Nucleus accumbens (tissue), 56 donors: ENCODE data around the gene IDH3G.

Source experiments
- DNase-seq, 56 donors: peaks; one replicate each; lab custom pipeline; 2025; lab: John Stamatoyannopoulos, UW

The IDH3G gene

GRCh38 chrX:153774576-153775292, 19.4 kb downstream of the IDH3G start:
- DNase-seq, result no peak

GRCh38 chrX:153773741-153774575, 20.2 kb downstream of the IDH3G start:
- no peak for DNase-seq

GRCh38 chrX:153773218-153773611, 21.0 kb downstream of the IDH3G start:
- DNase-seq, result no peak

GRCh38 chrX:153772316-153773217, 21.6 kb downstream of the IDH3G start:
- DNase-seq, result no peak

GRCh38 chrX:153771415-153772315, 22.5 kb downstream of the IDH3G start:
- DNase-seq, result no peak

- no peak for DNase-seq
Measured at GRCh38 chrX:153770601-153771414, 23.4 kb downstream of the IDH3G start.

GRCh38 chrX:153769865-153770600, 24.1 kb downstream of the IDH3G start:
- peak in 4 of 56 donors; percentile 21 to 46 (median 31) for DNase-seq

- no peak for DNase-seq
Measured at GRCh38 chrX:153769158-153769864, 24.9 kb downstream of the IDH3G start.

- DNase-seq, result no peak
Measured at GRCh38 chrX:153768311-153769157, 25.6 kb downstream of the IDH3G start.

GRCh38 chrX:153767674-153768055, 26.5 kb downstream of the IDH3G start:
- no peak for DNase-seq

- DNase-seq, result no peak
Measured at GRCh38 chrX:153766871-153767673, 27.1 kb downstream of the IDH3G start.

- peak in 37 of 56 donors; percentile 9 to 81 (median 42) for DNase-seq
Measured at GRCh38 chrX:153766098-153766817, 27.9 kb downstream of the IDH3G start.

- peak in 55 of 56 donors; percentile 35 to 98 (median 89) for DNase-seq
Measured at GRCh38 chrX:153765138-153766079, 28.8 kb downstream of the IDH3G start.

- DNase-seq, result peak in 2 of 56 donors; percentile 31 to 93
Measured at GRCh38 chrX:153764786-153765137, 29.4 kb downstream of the IDH3G start.
